NCI-H1930 (cell line): ENCODE measurements around the gene DHX34.
"Not testable (repeated sequence)": the region's sequence is repeated elsewhere in the genome, so short reads cannot be mapped to it uniquely, and the experiment has no call there.

ENCODE experiments used
- DNase-seq, 2 experiments: peaks; one replicate each; lab custom pipeline; 2025; lab: John Stamatoyannopoulos, UW

The DHX34 gene

DNA sequence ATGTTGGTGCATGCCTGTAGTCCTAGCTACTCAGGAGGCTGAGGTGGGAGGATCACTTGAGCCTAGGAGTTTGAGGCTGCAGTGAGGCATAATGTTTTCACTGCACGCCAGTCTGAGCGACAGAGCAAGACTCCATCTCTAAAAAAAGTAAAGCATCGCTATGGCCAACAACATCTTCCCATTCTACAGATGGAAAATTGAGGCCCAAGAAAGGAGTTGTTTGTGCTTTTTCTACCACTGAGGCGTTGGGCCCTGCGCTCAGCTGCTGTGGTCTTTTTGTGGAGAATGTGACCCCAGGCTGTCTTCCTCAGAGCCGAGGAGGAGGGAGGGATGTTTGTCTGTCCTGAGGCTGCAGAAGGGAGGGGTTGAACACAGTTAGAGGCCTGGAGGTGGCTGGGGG, 17.6 kb upstream of the DHX34 start:
- no peak for DNase-seq

DNA sequence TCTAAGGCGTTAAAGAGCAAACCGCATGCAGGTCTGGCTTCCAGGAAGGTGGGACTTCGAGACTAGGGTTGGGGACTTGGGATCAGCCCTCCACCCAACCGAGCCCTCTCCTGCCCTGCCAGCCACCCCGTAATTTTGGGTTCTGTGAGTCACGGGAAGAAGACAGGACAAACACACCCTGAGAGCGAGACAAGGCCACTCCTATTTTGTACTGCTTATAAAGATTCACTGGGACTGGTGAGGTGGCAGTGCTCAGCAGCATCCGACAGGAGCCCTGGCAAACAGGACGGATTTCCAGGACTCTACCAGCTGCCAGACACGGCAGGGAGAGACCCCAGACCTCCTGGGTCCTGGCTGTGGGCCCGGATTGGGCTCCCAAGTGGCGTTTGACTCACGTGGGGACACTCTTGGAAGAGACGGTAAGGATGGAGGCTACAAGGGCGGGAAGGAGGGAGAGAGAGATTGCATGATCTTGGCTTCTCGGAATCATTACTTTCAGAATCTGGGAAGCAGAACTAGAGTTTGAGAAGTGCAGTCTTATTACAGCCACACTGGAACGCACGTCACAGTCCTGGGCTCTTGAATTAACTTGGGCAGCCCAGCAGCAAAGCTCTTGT, 17.1 kb upstream of the DHX34 start, which contains the start of gene C5AR2:
C5AR2 (plus strand) TSS at position 245 of the 617 bp plus-strand sequence. CDS start 8,625 bp downstream, outside the sequence.
- DNase-seq: no peak

DNA sequence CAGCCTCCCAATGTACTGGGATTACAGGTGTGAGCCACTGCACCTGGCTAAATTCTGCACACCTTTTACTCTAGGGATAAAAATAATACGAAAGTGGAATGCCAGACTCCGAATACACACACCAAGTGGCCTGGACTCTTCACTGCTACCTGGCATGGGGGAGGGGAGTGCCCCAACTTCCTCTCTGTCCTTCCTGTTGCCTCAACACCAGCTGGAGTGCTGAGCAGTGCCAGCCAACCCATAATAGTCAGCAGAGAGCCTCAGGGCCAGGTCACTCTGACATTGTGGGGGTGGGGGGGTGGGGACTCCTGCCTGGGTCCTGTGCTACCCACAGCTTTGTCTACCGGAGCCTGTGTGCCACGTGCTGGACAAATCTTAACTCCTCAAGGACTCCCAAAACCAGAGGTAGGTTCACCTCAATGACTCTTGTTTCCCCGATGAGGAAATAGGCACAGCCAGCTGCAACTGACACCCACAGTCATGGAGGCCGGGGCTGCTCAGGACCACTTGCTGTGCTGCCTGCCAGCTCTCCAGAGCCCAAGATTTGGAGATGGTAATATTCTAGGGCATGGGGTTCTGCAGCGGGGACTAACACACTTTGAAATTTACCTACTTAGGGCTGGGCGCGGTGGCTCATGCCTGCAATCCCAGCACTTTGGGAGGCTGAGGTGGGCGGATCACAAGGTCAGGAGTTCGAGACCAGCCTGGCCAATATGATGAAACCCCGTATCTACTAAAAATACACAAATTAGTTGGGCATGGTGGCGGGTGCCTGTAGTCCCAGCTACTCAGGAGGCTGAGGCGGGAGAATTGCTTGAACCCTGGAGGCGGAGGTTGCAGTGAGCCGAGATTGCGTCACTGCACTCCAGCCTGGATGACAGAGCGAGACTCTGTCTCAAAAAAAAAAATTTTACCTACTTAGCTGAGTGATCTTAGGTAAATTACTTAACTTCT, 12.1 kb upstream of the DHX34 start:
- DNase-seq: not testable (repeated sequence)

GRCh38 chr19:47339196-47339880, 9.8 kb upstream of the DHX34 start:
- no peak for DNase-seq

GRCh38 chr19:47340477-47341208, 8.5 kb upstream of the DHX34 start:
- no peak for DNase-seq

DNA sequence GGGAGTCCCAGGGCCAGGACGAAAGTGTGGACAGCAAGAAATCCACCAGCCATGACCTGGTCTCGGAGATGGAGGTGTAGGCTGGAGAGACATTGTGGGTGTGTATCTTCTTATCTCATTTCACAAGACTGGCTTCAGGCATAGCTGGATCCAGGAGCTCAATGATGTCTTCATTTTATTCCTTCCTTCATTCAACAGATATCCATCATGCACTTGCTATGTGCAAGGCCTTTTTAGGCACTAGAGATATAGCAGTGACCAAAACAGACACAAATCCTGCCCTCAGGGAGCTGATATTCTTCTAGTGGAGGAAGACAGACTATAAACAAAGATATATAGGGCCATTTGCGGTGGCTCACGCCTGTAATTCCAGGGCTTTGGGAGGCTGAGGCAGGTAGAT, 7.4 kb upstream of the DHX34 start:
- no peak for DNase-seq

DNA sequence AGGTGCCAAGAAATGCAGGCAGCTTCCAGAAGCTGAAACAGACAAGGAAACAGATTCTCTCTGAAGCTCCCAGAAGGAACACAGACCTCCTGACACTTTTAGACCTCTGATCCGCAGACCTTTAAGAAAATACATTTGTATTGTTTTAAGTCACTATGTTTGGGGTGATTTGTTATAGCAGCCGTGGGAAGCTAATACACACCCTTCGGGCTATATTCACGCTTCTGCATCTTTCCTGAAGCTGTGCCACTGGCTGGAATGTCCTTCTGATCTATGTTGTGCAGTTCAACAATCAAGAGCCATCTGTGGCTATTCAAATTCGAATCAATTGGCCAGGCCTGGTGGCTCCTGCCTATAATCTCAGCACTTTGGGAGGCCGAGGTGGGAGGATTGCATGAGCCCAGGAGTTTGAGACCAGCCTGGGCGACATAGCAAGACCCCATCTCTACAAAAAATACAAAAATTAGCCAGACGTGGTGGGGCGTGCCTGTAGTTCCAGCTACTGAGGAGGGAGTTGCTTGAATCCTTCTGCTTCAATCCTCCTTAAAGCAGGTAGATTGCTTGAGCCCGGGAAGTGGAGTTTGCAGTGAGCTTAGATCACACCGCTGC, 5.8 kb upstream of the DHX34 start:
- DNase-seq: no peak

DNA sequence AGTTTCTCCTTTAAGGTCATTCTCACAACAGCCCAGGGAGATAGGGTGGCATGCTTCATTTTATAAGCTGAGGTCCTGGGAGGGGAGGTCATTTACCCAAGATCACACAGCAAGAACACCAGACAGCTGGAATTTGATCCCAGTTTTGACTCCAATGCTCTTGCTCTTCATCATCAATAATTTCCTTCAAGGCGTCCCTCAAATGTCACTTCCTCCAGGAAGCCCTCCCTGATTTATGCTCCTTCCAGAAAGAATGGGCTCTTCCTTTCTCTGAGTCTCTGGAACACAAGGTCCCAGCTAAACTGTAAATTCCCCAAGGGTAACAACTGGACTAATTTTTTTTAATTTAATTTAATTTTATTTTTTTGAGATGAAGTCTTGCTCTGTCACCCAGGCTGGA, 4.7 kb upstream of the DHX34 start:
- no peak for DNase-seq

- DNase-seq: not testable (repeated sequence)
These were observed 3.1 kb upstream of the DHX34 start for GRCh38 chr19:47346024-47346423.

DNA sequence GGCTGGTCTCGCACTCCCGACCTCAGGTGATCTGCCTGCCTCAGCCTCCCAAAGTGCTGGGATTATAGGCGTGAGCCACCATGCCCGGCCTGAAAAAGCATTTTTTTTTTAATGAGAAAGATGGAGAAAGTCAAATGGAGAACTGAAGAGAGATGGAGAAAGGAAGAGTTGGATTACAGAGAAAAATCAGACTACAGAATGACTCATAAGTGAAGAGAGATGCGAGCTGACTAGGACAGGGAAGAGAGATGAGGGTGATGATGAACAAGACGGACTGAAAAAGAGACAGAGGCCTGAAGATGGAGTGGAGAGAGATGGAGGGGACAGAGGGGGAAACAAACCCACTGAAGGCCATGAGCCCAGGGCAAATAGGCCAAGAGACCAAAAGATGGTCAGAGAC, 1.5 kb downstream of the DHX34 start:
- no peak for DNase-seq

- DNase-seq: no peak
These were observed 2.4 kb downstream of the DHX34 start for GRCh38 chr19:47351548-47351947.

GRCh38 chr19:47352095-47352494, 3.0 kb downstream of the DHX34 start:
- no peak for DNase-seq

DNA sequence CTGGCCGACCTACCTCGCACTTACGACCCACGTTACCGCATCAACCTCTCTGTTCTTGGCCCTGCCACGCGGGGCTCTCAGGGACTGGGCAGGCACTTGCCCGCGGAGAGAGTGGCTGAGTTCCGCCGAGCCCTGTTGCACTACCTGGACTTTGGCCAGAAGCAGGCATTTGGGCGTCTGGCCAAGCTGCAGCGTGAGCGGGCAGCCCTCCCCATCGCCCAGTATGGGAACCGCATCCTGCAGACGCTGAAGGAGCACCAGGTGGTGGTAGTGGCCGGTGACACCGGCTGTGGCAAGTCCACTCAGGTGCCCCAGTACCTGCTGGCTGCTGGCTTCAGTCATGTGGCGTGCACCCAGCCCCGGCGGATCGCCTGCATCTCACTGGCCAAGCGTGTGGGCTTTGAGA, 4.2 kb downstream of the DHX34 start:
- DNase-seq: no peak

GRCh38 chr19:47356900-47357299, 7.8 kb downstream of the DHX34 start:
- no peak for DNase-seq

GRCh38 chr19:47357788-47358680, 8.9 kb downstream of the DHX34 start:
- no peak for DNase-seq

GRCh38 chr19:47358936-47359335, 9.8 kb downstream of the DHX34 start:
- DNase-seq: no peak

- DNase-seq: no peak
These were observed 13.2 kb downstream of the DHX34 start for GRCh38 chr19:47362321-47362720.

GRCh38 chr19:47363758-47364531, 14.8 kb downstream of the DHX34 start:
- no peak for DNase-seq

GRCh38 chr19:47365455-47365854, 16.3 kb downstream of the DHX34 start:
- DNase-seq: not testable (repeated sequence)
